IPS-NIHi7 (cell line): Measurements from ENCODE around the gene FTMT.
"Not testable (repeated sequence)": the region's sequence is repeated elsewhere in the genome, so short reads cannot be mapped to it uniquely, and the experiment has no call there.

Experiments
- DNase-seq: peaks from one replicate; pipeline ENCODE4 v3.0.0; 2012; ENCODE audit warnings: mixed read lengths; ENCODE audit errors: extremely low spot score

Gene FTMT

GRCh38 chr5:121851643-121852574 lies at the start of gene FTMT:
FTMT (plus strand) TSS chr5:121851882; CDS start chr5:121851964, 82 bp downstream.
- no peak for DNase-seq

DNA sequence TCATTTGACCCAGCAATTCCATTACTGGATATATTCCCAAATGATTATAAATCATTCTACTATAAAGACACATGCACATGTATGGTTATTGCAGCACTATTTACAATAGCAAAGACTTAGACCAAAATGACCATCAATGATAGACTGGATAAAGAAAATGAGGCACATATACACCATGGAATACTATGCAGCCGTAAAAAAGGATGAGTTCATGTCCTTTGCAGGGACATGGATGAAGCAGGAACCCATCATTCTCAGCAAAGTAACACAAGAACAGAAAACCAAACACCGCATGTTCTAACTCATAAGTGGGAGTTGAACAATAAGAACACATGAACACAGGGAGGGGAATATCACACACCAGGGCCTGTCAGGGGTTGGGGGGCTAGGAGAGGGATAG lies 46.4 kb upstream of the FTMT start:
- not testable (repeated sequence) for DNase-seq

- DNase-seq: no peak
Measured at GRCh38 chr5:121805911-121806310, 45.8 kb upstream of the FTMT start.

- no peak for DNase-seq
Measured at GRCh38 chr5:121816164-121816563, 35.5 kb upstream of the FTMT start.

GRCh38 chr5:121819682-121820261 lies 31.9 kb upstream of the FTMT start:
- DNase-seq: no peak

GRCh38 chr5:121833617-121834016 lies 18.1 kb upstream of the FTMT start:
- no peak for DNase-seq

DNA sequence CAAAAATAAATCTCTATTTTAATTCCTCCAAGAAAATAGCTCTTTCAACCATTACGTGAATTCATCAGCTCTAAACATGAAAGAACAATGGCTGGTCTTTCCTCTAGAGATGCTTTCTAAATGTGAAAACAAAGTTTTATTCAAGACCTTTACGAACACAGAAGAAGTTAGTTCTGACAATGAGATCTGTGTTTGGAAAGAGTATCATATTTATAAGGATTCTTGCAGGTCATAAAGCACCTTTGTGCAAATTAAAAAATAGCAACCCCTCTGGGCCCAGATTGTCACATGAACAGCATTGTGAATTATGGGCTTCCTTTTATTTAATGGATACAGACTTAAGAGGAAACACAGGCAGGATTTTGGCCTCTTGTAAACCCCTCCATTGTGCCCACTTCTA lies 17.7 kb upstream of the FTMT start:
- DNase-seq: no peak

- DNase-seq: no peak
Measured at GRCh38 chr5:121841892-121842291, 9.8 kb upstream of the FTMT start.

- DNase-seq: no peak
Measured at GRCh38 chr5:121850272-121850671, 1.4 kb upstream of the FTMT start.

GRCh38 chr5:121853850-121854249 lies 2.2 kb downstream of the FTMT start:
- DNase-seq: peak; percentile 25

DNA sequence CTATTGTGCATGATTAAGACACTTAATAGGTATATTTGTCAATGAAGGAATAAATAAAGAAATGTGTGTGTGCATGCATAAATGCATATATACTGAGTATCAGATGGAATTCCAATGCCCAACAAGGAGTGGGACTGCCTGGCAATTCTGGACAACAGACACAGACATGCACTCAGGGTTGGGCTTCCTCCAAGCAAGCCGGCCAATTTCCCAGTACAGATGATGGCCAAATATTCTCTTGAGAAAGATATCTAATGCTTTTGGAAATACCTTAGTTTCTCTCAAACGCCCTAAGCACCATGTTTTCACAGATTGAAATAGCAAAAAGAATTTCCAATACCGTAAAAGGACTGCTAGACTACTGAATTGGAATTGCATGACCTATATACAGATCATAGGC lies 11.1 kb downstream of the FTMT start:
- DNase-seq: no peak

DNA sequence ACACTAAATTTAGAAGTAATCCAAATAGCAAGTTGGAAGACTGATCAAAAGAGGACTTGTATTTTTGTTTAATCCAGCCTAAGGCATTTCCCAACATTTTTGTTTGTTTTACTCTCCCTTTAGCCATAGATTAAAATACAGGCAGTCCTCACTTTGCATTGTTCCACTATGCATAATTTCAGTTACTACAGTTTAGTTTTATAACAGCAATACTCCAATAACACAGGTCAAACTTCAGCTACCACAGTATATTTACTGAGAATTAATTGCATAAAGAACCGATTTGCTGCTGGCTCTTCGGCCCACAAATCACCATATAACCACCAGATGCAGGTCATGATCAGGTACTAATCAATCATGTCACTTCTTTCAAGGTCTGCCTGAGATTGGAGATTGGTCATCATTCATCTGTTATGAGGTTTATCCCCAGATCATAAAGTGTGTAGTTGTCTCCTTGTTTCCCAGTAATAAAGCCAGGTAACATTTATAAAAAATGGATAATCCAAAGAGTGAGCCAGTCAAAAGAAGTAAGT lies 12.1 kb downstream of the FTMT start:
- DNase-seq: no peak

GRCh38 chr5:121867403-121867802 lies 15.7 kb downstream of the FTMT start:
- DNase-seq: peak; percentile 20

DNA sequence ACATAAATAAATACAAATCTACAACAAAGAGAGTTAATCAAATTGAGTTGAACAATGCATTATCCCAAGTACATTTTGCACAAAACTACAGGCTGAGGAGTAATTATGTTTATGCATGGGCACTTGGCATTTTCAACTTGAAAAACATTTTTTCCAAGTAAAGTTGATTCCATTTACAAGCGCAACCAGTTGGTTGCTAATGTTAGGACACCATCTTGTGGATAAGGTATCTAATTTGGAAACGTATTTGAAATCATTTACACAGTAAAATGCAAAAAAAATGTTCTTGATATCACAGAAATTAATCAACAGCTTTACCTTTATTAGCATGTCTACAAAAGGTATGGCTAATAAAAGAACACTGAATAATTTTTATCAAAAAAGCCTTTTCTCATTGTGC lies 18.8 kb downstream of the FTMT start:
- no peak for DNase-seq

DNA sequence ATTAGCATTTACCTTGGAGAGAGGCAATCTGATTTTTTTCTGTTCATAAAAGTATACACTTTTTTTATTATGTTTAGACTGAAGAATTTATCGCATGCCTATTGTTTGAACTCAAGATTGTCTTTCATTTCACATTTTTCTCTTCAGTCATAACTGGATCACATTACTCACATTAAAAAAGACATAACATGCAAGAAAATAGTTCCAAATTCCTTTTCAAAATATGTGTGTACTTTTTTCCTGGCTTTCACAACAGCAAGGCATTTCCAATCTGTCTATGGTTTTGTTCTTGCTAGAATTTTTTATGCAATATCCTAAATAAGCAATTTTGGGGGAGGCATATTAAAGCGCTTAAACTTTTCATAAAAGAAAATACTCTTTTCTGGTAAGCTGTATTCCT lies 21.2 kb downstream of the FTMT start:
- DNase-seq: no peak

DNA sequence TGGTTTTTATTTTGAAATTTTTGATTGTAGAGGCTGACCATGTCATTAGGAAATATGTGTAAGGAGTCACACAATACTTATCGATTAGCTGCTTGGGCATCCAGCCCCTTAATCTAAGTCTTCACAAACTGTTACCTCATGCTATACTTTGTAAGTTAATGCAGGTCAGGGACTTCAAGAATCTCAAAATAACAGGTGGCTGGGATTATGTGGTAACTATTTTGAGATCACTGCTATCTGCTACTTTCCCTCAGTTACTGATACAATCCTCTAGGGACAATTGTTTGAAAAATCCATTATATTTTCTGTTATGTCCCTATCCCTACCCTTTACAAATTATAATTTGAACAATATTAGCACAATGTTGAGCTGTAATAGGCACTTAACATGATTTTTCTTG lies 21.7 kb downstream of the FTMT start:
- DNase-seq: no peak

- DNase-seq: no peak
Measured at GRCh38 chr5:121885630-121886029, 33.9 kb downstream of the FTMT start.

GRCh38 chr5:121887727-121888126 lies 36.0 kb downstream of the FTMT start:
- DNase-seq: no peak

- DNase-seq: no peak
Measured at GRCh38 chr5:121890297-121890858, 38.7 kb downstream of the FTMT start.

DNA sequence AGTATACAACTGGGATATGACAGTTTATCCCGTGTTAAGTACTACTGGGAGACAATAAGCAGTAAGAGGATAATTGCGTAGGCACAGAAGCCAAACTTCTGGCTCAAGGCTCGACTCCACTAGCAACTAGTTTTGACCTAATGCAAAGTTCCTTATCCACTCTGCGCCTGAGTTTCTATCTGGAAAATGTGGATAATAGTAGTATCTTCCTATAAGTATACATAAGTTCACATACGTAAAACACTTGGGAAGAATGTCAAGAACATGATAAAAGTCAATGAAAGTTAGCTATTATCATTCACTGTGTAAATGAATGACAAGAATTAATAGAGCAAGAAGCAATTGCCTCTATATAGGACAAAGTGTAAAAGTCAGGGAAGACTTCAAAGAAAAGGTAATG lies 45.7 kb downstream of the FTMT start:
- DNase-seq: no peak

- no peak for DNase-seq
Measured at GRCh38 chr5:121899346-121899745, 47.7 kb downstream of the FTMT start.
